ENCODE data around the gene CES5A.
"Not testable (repeated sequence)": the region's sequence is repeated elsewhere in the genome, so short reads cannot be mapped to it uniquely, and the experiment has no call there.

CES5A gene

DNA sequence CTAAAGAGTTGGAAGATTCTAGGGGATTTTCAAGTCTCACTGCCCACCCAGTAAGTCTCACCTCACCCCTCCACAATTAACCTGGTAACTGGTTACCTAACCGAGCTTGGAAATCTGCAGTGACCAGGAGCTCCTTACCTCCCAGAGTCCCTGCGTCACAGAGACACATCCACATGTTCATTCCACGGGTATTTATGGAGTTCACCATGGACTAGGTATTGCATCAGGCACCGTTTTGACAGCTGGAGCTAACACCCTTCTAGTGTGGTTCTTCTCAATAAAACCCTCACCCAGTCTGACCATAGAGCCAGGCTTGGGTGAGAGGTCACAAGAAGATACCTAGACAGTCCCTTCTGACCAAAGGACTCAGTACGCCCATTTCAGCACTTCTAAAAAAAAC lies 2.1 kb downstream of the CES5A start:
- no peak for FAIRE-seq

DNA sequence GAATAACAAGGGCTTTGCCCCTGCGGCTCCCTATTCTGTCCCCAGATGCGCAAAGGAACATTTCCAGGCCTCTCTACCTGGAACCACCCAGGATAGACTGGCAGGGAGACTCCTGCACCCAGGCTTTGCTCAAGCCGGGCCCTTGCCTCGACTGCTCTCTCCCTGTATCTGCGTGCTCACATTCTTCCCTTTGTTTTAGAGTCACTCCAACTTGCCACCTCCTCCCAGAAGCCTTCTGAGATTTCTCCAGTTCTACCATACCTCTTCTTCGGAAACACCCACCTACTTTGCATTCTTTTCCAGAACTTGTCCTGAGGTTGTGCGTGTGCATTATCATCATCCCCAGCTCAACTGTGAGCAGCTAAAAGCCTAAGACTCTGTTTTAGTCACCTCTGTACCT lies 3.0 kb downstream of the CES5A start:
- FAIRE-seq: no peak

DNA sequence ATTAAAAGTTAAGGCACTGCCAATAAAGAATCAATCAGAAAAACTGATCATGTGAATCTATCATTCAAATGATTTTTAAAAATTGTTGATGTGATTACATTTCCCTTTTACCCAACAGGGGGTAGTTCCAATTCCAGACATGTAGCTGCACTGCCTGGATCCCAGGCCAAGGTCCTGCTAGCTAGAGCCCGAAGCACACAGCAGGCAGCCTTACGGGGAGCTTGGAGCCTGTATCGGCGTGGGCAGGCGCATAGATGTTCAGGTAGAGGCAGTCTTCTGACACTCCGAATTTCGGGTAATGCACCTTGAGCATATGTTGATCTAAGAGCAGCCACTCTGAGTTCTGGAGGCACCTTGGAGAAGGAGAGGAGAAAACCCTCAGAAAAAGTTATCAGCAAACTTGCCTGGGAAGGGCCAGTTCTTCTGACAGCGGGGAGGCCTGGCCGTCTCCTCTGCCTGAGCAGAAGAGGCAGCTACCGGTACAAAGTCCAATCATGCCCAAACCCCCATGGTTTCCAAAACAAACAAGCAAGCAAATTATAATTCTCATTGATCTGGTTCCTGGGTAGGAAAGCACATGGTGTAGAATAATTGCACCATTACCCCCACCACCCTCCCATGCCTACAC lies 3.6 kb downstream of the CES5A start:
- no peak for FAIRE-seq

DNA sequence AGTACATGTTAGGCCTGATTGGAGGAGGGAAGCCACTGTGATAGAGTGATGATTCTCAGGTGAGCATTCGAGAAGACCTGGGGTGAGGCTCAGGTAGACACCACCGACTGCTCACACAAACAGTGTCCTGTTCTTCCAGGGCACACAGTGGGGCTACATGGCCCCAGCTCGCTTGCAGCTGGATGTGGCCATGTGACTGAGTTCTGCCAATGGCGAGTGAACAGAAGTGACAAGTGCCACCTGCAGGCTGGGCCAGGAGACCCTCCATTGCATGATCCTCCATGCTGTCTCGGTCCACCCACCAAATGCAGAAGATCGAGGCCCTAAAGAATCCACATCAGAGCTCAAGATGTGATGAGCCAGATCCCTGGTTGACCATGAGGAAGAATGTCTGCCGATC lies 6.2 kb downstream of the CES5A start:
- FAIRE-seq: no peak

DNA sequence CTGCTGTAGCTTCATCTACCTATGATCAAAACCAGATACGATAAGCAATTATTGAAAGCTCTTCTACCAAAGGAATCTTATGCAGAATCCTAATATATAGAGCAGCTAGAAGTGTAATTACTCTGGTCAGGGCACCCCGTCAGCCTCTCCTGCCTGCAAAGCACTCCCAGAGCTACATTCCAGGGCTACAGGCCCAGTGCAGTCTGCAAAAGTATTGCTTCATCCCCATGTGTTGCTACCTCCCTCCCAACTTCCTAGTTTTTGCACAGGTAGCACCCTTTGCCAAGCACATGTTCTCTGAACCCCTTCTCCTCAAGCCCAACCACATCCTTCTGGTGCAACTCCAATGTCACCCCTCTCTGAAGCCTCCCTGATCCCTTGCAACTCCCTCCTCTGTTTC lies 7.0 kb downstream of the CES5A start:
- FAIRE-seq: no peak

DNA sequence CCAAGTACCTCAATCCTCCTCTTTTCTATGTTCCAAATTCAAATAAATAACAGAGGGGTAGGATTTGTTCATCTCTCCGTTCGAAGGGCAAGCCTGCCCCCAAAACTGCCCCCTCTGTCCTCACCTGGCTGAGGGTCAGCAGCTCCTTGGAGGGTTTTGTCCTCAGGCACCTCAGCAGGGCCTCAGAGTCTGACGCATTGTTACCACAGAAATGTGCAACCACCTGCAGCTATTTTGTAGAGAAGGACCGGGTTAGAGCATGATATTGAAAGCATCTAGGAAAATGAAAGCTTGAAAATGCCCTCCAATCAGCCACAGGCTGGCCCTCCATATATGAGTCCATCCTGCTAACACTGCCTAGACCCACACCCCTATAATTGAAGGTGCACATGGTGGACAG lies 13.9 kb downstream of the CES5A start:
- FAIRE-seq: no peak

DNA sequence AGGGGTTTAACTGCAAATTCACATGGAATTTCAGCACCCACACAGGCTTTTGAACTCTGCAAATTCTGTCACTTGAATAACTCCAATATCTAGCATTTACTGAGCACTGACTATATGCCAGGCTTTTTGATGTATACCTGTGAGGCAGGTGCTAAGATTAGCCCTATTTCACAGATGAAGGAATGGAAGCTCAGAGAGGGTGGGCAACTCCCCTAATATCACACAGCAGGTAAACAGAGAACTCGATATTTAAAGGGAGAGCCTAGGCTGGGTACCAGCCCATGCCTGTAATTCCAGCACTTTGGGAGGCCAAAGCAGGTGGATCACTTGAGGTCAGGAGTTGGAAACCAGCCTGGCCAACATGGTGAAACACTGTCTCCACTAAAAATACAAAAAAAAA lies 17.5 kb downstream of the CES5A start:
- FAIRE-seq: not testable (repeated sequence)

DNA sequence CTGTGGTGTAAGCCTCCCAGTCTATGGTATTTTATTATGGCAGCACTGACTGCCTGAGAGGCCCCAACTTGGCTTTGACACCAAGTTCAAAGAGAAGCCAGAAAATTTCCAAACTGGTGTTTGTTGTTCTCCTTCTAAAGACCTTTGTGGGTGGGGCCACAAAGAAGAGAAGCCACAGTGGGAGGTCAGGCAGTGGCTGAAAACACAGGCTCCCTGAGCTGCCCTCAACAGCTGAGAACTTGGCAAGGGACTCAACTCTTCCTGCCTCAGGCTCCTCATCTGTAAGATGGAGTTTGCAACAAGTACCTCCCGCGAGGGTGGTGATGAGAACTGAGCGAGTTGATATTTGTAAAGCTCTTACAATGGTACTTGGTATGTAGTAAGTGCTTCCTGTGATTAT lies 18.2 kb downstream of the CES5A start:
- no peak for FAIRE-seq

DNA sequence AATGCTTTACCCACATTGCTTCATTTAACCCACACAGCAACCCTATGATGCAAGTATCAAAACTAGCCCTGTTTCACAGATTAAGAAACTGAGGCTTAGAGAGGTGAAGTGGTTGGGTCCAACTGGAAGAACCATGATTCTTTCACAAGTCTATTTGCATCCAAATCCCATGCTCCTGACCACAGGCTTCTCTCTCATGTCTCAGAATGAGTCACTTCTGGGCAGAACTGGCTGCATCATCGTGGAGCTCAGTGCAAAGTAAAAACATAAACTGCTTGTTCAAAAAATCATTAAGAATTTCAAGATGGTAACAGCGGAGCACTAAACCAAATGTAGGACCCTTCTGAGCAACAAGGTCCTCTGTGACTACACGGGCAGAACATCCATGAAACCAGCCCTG lies 22.1 kb downstream of the CES5A start:
- FAIRE-seq: no peak

DNA sequence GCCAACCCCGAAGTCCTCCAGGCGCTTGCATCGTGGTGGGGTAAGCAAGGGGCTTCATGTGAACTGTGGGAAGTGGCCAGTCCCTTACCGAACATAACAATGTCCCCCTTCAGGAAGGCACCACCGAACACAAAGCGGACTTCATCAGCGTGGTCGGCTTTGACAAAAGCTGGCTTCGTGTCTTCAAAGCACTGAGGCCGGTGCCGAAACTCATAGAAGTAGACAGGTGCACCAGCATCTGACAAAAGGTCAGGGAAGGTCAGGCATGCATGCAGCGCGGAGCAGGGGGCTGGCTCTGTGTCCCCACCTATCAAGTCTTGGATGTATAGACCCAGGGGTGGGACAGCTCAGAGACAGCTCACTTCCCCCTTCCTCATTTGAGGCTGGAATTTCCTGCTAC lies 25.6 kb downstream of the CES5A start:
- FAIRE-seq: no peak

DNA sequence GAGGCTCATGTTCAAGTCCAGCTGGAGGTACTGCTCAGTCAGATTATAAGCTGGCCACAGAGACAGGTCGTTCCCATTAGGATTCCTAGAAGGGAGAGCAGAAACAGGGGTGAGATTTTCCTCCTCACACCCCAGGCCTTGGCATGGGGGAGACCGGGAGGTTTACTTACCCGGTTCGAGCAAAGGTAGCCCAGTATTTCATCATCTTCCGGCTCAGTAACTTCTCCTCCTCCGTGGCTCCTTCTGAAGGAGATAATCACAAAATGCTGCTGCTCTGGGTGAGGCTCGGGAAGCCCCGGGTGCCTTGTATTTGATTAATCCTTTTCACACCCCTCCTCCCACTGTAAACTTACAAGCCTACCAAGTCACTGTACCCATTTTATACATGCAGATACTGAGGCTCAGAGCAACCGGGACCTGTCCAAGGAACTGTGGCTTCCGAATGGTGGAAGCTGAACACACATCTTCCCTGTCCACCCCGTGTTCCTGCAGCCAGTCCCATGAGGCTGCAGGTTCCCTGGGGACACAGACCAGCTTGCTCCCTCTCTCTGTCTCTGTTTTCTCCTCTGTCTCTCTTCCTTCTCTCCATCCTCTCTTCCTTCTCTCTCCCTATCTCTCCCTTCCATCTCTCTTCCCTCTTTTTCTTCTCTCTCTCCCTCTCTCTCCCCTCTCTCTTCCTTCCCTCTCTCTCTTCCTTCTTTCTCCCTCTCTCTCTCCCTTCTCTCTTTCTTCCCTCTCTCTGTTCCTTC lies 28.4 kb downstream of the CES5A start:
- no peak for FAIRE-seq

DNA sequence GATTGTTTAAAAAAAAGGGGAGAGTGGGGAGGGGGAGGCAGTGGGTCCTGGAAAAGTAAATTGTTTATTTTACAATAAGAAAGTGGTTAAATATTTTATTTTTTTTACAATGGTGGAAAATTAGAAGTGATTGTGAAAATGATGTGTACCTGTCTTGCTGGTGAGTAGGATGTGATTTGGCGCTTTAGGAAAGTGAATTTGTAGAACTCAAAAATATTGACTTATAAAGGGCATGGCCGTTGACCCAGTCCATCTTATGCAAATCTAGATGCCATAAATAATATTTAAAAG lies 32.1 kb downstream of the CES5A start:
- FAIRE-seq: no peak

DNA sequence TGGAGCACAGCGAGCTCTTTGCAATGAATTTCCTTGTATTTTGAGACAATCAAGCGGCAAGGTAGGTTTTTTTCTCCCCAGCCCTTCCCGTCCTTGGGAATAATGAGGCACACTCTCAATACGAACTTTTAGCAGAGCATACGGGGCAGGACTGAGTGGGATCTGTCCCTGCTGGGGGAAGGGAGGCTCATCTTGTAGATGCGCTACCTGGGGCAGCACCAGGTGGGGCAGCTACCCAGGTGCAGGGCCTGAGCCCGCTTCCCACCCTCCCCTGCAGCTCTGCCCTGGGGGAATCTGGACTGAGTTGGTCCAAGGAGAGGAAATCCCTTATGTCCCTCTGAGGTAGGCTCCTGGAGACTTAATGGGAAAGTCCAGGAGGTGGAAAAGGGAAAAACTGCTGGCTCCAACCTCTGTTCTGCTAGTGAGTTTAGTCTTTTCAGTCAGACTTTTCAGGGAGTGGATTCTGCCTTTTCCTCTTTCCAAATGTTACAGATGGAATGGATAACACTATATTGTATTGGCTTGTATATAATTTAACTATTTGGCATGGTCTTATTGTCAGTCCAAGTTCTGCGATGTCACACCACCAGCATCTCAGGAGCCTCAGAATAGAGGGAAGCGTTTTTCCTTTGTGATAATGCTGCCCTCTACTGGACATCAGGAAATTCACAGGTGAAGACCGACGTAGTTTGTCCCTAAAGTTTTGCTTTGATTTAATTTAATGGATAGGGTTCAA lies 32.6 kb downstream of the CES5A start:
- FAIRE-seq: peak; percentile 85

DNA sequence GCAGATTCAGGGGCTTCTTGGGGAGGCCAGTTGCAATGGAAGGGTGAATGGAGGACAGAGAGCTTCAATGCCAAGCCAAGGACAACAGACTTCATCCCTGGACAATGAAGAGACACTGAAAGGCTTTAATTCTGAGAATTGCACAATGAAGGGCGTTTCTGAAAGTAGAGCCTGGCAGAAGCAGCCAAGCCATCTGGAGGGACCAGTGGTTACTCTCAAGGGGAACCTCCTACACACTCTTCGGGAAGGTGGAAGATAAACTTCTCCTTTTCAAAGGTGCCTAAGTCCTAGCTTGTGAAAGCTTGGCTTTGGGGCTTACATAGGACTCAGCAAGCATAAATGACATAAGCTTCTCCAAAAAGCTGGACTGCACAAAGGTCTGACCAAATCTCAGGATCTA lies 36.1 kb downstream of the CES5A start:
- FAIRE-seq: no peak

DNA sequence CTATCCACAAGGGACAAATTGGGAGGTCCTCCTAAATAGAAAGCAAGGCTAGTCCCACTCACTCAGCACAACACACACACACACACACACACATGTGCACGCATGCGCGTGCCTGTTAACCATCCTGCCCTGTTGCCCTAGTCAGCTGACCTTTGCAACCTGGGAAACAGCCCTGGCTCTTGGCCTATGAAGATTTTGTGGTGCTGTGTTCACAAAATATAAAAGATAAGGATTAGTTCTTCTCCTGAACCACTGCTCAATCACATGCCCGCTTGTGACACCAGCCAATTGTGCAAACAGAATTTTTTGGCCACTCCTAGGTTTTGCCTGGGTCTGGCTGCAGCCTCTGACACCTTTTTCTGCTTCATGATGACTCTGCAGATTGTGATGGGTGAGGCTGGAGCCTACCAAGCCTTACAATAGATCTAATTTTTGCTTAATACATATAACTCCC lies 39.0 kb downstream of the CES5A start:
- FAIRE-seq: no peak

DNA sequence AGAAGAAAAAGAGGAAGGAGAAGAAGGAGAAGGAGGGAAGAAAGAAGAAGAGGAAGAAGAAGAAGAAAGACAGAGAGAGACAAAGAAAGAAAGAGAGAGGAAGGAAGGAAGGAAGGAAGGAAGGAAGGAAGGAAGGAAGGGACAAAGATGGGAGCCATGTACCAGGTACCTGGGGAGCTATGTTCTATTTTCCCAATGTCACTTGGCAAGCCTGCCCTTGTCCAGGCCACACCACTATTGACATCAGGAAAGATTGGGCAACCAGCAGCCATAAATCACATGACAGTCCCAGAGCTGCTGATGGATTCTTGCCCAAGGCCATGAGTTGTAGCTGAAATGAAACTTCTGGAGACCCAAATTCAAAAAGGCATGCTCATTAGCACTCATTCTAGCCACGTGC lies 39.6 kb downstream of the CES5A start:
- no peak for FAIRE-seq

DNA sequence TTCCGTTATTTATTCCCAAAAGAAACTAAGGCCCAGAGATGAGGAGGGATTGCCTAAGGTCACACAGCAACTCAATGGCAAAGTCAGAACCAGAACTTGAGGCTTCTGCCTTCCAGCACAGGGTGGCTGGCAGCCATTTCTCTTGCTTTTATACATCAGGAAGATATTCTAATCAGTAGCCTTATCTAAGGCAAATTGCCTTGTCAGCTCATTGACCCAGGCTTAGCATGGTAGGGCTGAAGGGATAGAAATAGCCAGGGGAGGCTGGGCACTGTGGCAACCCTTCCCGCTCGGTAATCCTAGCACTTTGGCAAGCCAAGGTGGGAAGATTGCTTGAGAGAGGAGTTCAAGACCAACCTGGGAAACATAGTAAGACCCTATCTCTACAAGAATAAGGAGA lies 40.0 kb downstream of the CES5A start:
- not testable (repeated sequence) for FAIRE-seq

DNA sequence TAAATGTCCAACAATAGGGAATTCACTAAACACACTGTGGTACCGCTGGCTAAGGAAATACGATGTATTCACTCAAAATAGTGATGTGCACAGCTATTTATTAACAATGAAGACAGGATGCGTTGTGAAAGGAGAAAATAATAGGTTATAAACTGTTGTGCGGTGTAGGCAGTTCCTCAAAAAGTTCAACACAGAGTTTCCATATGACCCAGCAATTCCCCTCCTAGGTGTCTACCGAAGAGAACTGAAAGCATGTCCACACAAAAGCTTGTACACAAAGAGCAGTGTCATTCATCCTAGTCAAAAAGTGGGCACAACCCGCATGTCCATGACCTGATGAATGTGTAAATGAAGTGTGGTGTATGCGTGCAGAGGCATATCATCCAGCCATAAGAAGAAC lies 41.1 kb downstream of the CES5A start:
- no peak for FAIRE-seq

DNA sequence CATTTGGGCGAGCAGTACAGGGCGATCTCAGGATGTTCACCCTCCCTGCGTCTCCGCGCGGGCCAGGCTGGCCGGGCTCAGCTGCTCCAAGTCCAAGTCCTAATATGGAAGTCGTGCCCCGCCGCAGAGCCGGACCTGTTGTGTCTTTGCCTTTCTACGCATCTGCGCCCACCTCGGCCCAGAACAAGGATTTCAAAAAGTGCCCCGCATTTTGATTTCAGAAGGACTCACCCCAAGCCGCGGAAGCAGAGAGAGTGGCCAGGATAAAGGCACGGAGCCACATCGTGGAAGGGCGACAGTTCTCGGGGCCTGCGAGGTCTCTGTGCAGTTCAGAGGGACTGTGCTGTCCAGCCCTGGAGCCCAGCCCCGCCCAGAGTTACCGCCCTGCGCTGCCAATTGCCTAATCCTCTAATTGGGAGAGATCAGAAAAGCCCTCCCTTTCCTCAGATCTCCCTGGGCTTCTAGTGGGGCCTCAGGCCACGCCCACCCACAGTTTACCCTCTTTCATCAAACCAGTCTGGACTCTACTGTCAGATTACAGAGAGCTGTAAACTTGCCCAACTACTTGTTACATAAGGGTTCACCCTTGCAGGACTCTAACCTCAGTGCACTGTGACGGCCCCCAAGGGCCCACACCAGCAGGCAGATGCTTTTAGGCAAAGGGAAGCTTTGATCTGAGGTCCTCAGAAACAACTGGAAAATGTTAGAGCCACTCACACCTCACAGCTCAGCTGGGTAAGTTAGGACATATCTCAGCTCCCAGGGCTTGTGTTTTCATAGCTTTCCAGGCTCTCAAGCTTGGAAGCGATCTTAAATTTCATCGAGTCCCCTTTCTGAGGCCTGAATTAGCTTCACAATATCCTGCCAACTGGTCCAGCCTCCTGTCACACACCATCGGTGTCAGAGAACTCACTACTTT lies 42.1 kb downstream of the CES5A start, which contains the start of gene CES1:
TSS of gene CES1 (minus strand) at position 324 of the 919 bp plus-strand sequence. CDS start at position 283, 41 bp downstream.
- no peak for FAIRE-seq

DNA sequence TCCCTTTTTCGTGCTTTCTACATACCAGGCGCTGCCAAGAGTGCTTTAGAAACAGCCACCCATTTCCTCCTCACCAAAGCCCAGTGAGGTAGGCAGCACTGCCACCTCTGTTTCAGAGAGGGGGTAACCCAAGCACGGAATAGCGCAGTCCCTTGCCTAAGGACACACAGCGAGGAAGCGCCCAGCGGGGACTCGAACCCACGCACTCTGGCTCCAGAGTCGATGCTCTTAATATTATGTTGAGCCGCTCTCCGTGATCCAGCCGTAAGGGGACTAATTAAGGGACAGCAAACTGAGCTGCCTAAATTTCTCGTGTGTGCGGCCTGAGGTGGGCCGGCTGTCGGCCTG lies 42.8 kb downstream of the CES5A start:
- FAIRE-seq: no peak

DNA sequence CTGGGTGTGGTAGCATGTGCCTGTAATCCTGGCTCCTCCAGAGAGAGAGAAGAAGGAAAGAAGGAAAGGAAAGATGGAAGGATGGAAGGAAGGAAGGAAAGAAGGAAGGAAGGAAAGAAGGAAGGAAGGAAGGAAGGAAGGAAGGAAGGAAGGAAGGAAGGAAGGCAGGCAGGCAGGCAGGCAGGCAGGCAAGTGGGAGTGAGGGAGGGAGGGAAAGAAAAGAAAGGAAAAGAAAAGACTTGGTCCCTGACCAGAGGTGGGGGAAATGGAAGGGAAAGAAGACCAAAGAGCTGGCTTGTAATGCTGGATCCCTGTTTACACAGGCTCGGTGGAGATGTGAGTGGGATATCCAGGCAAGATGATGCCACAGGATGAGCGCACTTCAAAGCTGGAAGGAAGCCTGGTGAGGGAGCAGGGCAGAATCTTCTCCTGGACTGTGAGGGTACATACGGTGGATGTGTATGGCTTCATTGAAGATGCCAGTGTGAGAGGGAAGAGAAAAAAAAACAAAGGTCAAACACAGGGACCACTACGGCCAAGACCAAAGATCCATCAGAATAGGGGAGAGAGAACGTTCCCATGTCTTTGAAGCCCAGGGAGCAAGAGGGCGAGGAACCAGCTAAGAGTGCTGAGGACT lies 44.4 kb downstream of the CES5A start:
- no peak for FAIRE-seq

DNA sequence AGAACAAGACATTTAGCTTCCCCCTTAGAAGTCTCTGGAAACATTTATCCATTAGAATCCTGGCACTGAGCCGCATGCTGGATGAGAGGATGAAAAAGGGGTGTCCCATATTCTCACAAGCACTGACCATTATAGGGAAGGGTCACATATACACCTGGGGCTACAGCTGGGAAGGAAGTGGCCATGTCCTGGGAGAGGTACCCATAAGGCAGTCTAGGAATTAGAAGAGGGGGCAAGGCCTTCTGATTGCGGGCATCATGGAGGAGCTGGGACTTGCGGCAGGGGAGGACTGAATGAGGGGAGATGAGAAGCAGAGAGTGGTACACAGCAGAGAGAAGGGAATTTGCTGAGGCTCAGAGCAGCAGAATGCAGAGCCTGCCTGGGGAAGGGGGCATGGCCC lies 45.9 kb downstream of the CES5A start:
- FAIRE-seq: not testable (repeated sequence)

DNA sequence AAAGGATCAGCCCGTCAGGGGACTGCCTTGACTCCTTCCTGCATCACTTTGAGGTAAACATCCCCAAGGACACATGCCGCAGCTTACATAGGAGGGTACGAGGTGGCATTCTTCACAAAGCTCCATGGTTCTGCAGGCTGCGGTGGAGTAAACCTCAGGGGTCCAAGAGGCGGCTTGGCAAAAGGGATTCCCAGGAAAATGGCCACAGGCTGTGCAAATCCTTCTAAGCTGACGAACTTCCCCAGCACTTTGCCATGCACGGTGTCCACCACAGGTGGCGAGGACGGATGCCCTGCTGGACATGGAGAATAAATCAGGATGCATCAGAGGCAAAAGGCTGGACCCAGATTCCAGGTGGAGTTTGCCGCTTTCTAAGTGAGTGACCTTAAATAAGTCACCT lies 46.5 kb downstream of the CES5A start:
- FAIRE-seq: no peak
